Measurements from ENCODE around the gene MYRFL.

DNA sequence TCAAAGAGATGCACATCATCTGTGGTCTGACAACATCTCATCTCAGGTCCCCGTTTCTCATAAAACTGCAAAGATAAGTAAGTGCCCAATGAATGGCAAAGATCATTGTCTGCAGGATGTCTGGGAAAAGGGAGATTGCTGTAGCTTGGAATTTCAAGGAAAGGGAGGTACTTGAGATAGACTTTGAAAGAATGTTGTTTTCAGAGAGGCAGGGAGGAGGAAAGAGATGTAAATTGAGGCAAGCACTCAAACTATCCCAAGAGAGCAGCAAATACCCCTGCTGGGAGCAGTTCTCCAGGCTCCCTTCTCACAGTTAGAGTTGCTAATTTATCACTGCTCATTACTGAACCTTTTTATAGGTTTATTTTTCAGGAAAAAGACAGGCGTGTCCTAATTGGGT, 107.1 kb downstream of the MYRFL start:
- no peak for TF ChIP-seq TAF1 (IDR thresholded peaks at IDR 0.05; ENCODE audit: low read depth, low read length)
- TF ChIP-seq CHD2 (IDR thresholded peaks at IDR 0.05; ENCODE audit: low read length): no peak
- TF ChIP-seq KDM1A (IDR thresholded peaks at IDR 0.05; ENCODE audit: borderline replicate concordance, low read length): no peak
- no peak; a peak in 1 of 4 replicates for TF ChIP-seq RAD21 (IDR thresholded peaks at IDR 0.05 in 1 of 2, conservative IDR thresholded peaks at IDR 0.05 in 1 of 2; ENCODE audit: low read depth in 2 of 2, low read length in 2 of 2)
